IMR-90 (cell line): ENCODE data around the gene CEP128. TPM values are rescaled to one million over a fixed set of nuclear protein-coding genes. Genes with fewer than 3 reads are reported as not detected.

Experiments
- ATAC-seq: fragments of 200-7000 bp; cut with Tn5 transposase; 2 replicates; pipeline ENCODE4 v1.9.1; 2020; ENCODE audit warnings: low read depth, mild to moderate bottlenecking, moderate library complexity
- BruUV-seq: library from RNA; stranded (reverse); fragments of 400-500 nt; replicated peaks from 2 replicates; lab custom pipeline; 2021; lab: Mats Ljungman, UMichigan
- CTCF ChIA-PET: fragments of 300-600 bp; formaldehyde crosslinking; extraction: SDS; loops from one replicate; lab custom pipeline; 2021; ENCODE audit warnings: antibody characterized with exemption; lab: Yijun Ruan, JAX
- POLR2A ChIA-PET: fragments of 300-600 bp; sonication (Branson Sonifier 250); formaldehyde crosslinking; loops from one replicate; lab custom pipeline; 2022; ENCODE audit warnings: antibody characterized with exemption; ENCODE audit not compliant: unreplicated experiment; lab: Charles Lee
- DNase-seq: peaks from one replicate; pipeline ENCODE4 v3.0.0; 2013
- H2AFZ ChIP-seq: replicated peaks from 2 replicates; pipeline ENCODE3; 2013; ENCODE audit warnings: low read length, mild to moderate bottlenecking; ENCODE audit not compliant: poor library complexity
- H2AK5ac ChIP-seq: 2 replicates; pipeline ENCODE4 v1.6.1; 2013; ENCODE audit warnings: low read depth, low read length, inconsistent platforms
- H2AK9ac ChIP-seq: replicated peaks from 2 replicates; pipeline ENCODE3; 2013; ENCODE audit warnings: mild to moderate bottlenecking, low read depth, low read length, moderate library complexity; ENCODE audit not compliant: poor library complexity
- H2BK120ac ChIP-seq: 2 replicates; pipeline ENCODE4 v1.6.1; 2013; ENCODE audit warnings: low read depth, low read length, inconsistent platforms
- H2BK15ac ChIP-seq: 3 replicates; pipeline ENCODE4 v1.6.1; 2013; ENCODE audit warnings: low read depth, low read length, inconsistent platforms
- H2BK20ac ChIP-seq: 2 replicates; pipeline ENCODE4 v1.6.1; 2013; ENCODE audit warnings: low read depth, mild to moderate bottlenecking, inconsistent platforms, low read length, moderate library complexity
- H2BK5ac ChIP-seq: 2 replicates; pipeline ENCODE4 v1.6.1; 2013; ENCODE audit warnings: mild to moderate bottlenecking, low read depth, low read length, inconsistent platforms; ENCODE audit not compliant: poor library complexity, severe bottlenecking
- H3K14ac ChIP-seq: replicated peaks from 2 replicates; pipeline ENCODE4 v1.6.1; 2013; ENCODE audit warnings: low read depth, low read length, inconsistent platforms
- H3K18ac ChIP-seq: 2 replicates; pipeline ENCODE4 v1.6.1; 2013; ENCODE audit warnings: low read depth, low read length, control low read depth
- H3K23ac ChIP-seq: 2 replicates; pipeline ENCODE4 v1.6.1; 2013; ENCODE audit warnings: low read depth, low read length, inconsistent platforms
- H3K27ac ChIP-seq: 2 replicates; pipeline ENCODE4 v1.5.1; 2013; ENCODE audit warnings: mild to moderate bottlenecking, control low read depth, low read length; ENCODE audit not compliant: insufficient read depth
- H3K27me3 ChIP-seq: 2 replicates; pipeline ENCODE4 v1.6.1; 2013; ENCODE audit warnings: low read length; ENCODE audit not compliant: control insufficient read depth, insufficient read depth
- H3K36me3 ChIP-seq: 2 replicates; pipeline ENCODE4 v1.6.1; 2013; ENCODE audit warnings: low read length, mixed read lengths; ENCODE audit not compliant: control insufficient read depth, insufficient read depth
- H3K4ac ChIP-seq: 2 replicates; pipeline ENCODE4 v1.6.1; 2013; ENCODE audit warnings: low read depth, low read length, inconsistent platforms
- H3K4me1 ChIP-seq: 2 replicates; pipeline ENCODE4 v1.6.1; 2013; ENCODE audit warnings: low read length, mixed read lengths; ENCODE audit not compliant: control insufficient read depth, insufficient read depth
- H3K4me2 ChIP-seq: 2 replicates; pipeline ENCODE4 v1.6.1; 2013; ENCODE audit warnings: low read depth, mild to moderate bottlenecking, control low read depth, low read length, moderate library complexity
- H3K4me3 ChIP-seq: 2 replicates; pipeline ENCODE4 v1.5.1; 2013; ENCODE audit warnings: low read depth, mild to moderate bottlenecking, control low read depth, low read length, moderate library complexity; ENCODE audit not compliant: insufficient read depth
- H3K56ac ChIP-seq: 2 replicates; pipeline ENCODE4 v1.6.1; 2013; ENCODE audit warnings: low read length, inconsistent platforms; ENCODE audit not compliant: insufficient read depth; ENCODE audit errors: extremely low read depth
- H3K79me1 ChIP-seq, 2 experiments: 2 replicates each; pipeline ENCODE4 v1.6.1; 2013; ENCODE audit warnings: low read length in 2 of 2, inconsistent platforms in 1 of 2, low read depth in 1 of 2
- H3K9ac ChIP-seq: 2 replicates; pipeline ENCODE4 v1.6.1; 2013; ENCODE audit warnings: low read depth, low read length, control low read depth
- H3K9me1 ChIP-seq: 2 replicates; pipeline ENCODE4 v1.6.1; 2013; ENCODE audit warnings: low read length, inconsistent platforms; ENCODE audit not compliant: insufficient read depth
- H3K9me3 ChIP-seq: 2 replicates; pipeline ENCODE4 v1.6.1; 2013; ENCODE audit warnings: low read length; ENCODE audit not compliant: control insufficient read depth, insufficient read depth
- H4K20me1 ChIP-seq: 2 replicates; pipeline ENCODE4 v1.6.1; 2013; ENCODE audit warnings: low read length, inconsistent platforms; ENCODE audit not compliant: insufficient read depth
- H4K5ac ChIP-seq: 2 replicates; pipeline ENCODE4 v1.6.1; 2013; ENCODE audit warnings: mild to moderate bottlenecking, low read depth, low read length, control low read depth
- H4K8ac ChIP-seq, 2 experiments: 2 replicates each; pipeline ENCODE4 v1.6.1; 2013; ENCODE audit warnings: low read depth in 2 of 2, low read length in 2 of 2, control low read depth in 1 of 2, inconsistent platforms in 1 of 2
- H4K91ac ChIP-seq: 2 replicates; pipeline ENCODE4 v1.6.1; 2013; ENCODE audit warnings: low read depth, low read length, inconsistent platforms; ENCODE audit not compliant: insufficient read depth
- BHLHE40 ChIP-seq: fragments of 150-350 bp; IDR thresholded peaks from 2 replicates; pipeline ENCODE4 v1.6.1; 2016; ENCODE audit warnings: mild to moderate bottlenecking, low read depth, low read length
- MAZ ChIP-seq: IDR thresholded peaks from 2 replicates; pipeline ENCODE4 v1.6.1; 2012; ENCODE audit warnings: low read depth, mild to moderate bottlenecking, low read length, improper control_type of control experiment, moderate library complexity, borderline replicate concordance
- POLR2A ChIP-seq: IDR thresholded peaks from 2 replicates; pipeline ENCODE4 v1.6.1; 2012; ENCODE audit warnings: mild to moderate bottlenecking, low read depth, low read length
- RAD21 ChIP-seq: IDR thresholded peaks from 2 replicates; pipeline ENCODE4 v1.6.1; 2012; ENCODE audit warnings: low read length, improper control_type of control experiment
- RFX5 ChIP-seq: IDR thresholded peaks from 2 replicates; pipeline ENCODE4 v1.8.0; 2012; ENCODE audit warnings: low read depth, mild to moderate bottlenecking, low read length, moderate library complexity
- WGBS, 2 experiments: methylation state at CpG; one replicate each; pipeline versions ENCODE4 v1.1.5 to v1.1.7; 2013; ENCODE audit warnings: missing lambda C conversion rate in 2 of 2; ENCODE audit not compliant: insufficient read length in 1 of 2; ENCODE audit errors: extremely low coverage in 2 of 2; 5-methylcytosine and 5-hydroxymethylcytosine counted together
- dilution Hi-C: fragments of 300-500 bp; cut with HindIII; formaldehyde crosslinking; loops from one replicate; pipeline ENCODE4 v1.14.3; 2018; ENCODE audit warnings: low sequenced_read_pairs; ENCODE audit not compliant: unreplicated experiment
- in situ Hi-C: fragments of 300-500 bp; cut with MboI; formaldehyde crosslinking; loops from 3 replicates; pipeline ENCODE4 v1.14.3; 2019; ENCODE audit warnings: low sequenced_read_pairs, inconsistent platforms, mixed read lengths
- intact Hi-C: fragments of 100-400 bp; cut with micrococcal nuclease; formaldehyde crosslinking; loops from 2 replicates; pipeline ENCODE4 v1.10.0; 2022
- polyA plus RNA-seq, 3 experiments: library from polyadenylated mRNA; depleted of rRNA; stranded (reverse); fragments of >200 nt; gene quantifications; 2 replicates each; pipeline ENCODE4 v1.2.3, GENCODE V29; 2012; ENCODE audit warnings: low replicate concordance in 1 of 3
- total RNA-seq: library from RNA; depleted of rRNA; stranded (reverse); fragments of >200 nt; gene quantifications from 2 replicates; pipeline ENCODE4 v1.2.3, GENCODE V29; 2012
- TF ChIP-seq, protein P1 (sequence below): fragments of 150-350 bp; IDR thresholded peaks from 2 replicates; pipeline ENCODE4 v1.6.1; 2016; ENCODE audit warnings: low read depth, mild to moderate bottlenecking, low read length, moderate library complexity, borderline replicate concordance
- TF ChIP-seq, protein P2 (sequence below): fragments of 150-350 bp; IDR thresholded peaks from 2 replicates; pipeline ENCODE4 v1.6.1; 2017; ENCODE audit warnings: mild to moderate bottlenecking, antibody characterized with exemption, low read length, low read depth

Gene CEP128
- total and polyA plus RNA-seq, 2 of the 4 experiments (the other 2 are of a cell fraction), result 1.9 to 5.7 TPM

DNA sequence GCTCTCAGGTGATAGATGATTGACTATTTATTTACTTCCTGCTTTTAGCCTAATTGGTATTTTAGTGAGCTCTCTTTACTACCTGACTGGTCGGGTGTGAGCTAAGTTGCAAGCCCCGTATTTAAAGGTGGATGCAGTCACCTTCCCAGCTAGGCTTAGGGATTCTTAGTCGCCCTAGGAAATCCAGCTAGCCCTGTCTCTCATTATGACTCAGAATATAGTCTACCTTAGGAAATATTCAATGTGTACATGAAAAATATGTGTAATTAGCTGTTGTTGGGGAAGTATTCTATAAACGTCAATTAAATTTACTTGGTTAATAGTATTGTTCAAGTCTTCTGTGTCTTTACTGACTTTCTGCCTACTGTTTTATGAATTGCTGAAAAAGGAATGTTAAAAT is 423.4 kb downstream of the CEP128 start:
- H2BK15ac ChIP-seq, result no peak overlapping the region
- no peak overlapping the region for H3K4me3 ChIP-seq
- H3K36me3 ChIP-seq, result no peaks in the 10 kb centered on the region
- no peak overlapping the region for H3K27ac ChIP-seq
- no TSS peak for BruUV-seq
- H3K9me3 ChIP-seq, result no peaks in the 10 kb centered on the region
- no peak overlapping the region for H3K4me2 ChIP-seq
- intact Hi-C loops, result no loop called here
- H3K56ac ChIP-seq, result no peak overlapping the region
- H2AFZ ChIP-seq, result no peak overlapping the region
- H3K14ac ChIP-seq, result no peak overlapping the region
- H4K20me1 ChIP-seq, result no peaks in the 10 kb centered on the region
- H3K9ac ChIP-seq, result no peak overlapping the region
- no peak overlapping the region for H4K8ac ChIP-seq
- ChIA-PET CTCF (no interaction called here), POLR2A (no interaction called here)
- H4K5ac ChIP-seq, result no peak overlapping the region
- TF ChIP-seq, protein P1, sequence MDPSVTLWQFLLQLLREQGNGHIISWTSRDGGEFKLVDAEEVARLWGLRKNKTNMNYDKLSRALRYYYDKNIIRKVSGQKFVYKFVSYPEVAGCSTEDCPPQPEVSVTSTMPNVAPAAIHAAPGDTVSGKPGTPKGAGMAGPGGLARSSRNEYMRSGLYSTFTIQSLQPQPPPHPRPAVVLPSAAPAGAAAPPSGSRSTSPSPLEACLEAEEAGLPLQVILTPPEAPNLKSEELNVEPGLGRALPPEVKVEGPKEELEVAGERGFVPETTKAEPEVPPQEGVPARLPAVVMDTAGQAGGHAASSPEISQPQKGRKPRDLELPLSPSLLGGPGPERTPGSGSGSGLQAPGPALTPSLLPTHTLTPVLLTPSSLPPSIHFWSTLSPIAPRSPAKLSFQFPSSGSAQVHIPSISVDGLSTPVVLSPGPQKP, result no peak
- TF ChIP-seq RAD21 (no peak), MAZ (no peak), BHLHE40 (no peak), RFX5 (no peak), POLR2A (no peak)
- TF ChIP-seq, protein P2, sequence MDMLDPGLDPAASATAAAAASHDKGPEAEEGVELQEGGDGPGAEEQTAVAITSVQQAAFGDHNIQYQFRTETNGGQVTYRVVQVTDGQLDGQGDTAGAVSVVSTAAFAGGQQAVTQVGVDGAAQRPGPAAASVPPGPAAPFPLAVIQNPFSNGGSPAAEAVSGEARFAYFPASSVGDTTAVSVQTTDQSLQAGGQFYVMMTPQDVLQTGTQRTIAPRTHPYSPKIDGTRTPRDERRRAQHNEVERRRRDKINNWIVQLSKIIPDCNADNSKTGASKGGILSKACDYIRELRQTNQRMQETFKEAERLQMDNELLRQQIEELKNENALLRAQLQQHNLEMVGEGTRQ, result no peak
- DNase-seq (no peak), ATAC-seq (no peak)
- no peak overlapping the region for H2BK5ac ChIP-seq
- no peak overlapping the region for H2AK5ac ChIP-seq
- H3K23ac ChIP-seq, result no peak overlapping the region
- H3K79me1 ChIP-seq, result no peaks in the 10 kb centered on the region
- H3K9me1 ChIP-seq, result no peaks in the 10 kb centered on the region
- dilution Hi-C loops, result no loop called here
- H3K4me1 ChIP-seq, result peaks cover 5% of the 10 kb centered on the region
- H4K91ac ChIP-seq, result no peak overlapping the region
- no peak overlapping the region for H2AK9ac ChIP-seq
- in situ Hi-C loops, result no loop called here
- H2BK120ac ChIP-seq, result no peak overlapping the region
- no peak overlapping the region for H3K4ac ChIP-seq
- H3K18ac ChIP-seq, result no peak overlapping the region
- no CpG with 5 or more reads among the region's 4 CpGs for WGBS, 2 experiments
- no peak overlapping the region for H2BK20ac ChIP-seq
- no peaks in the 10 kb centered on the region for H3K27me3 ChIP-seq
